Measurements from ENCODE around the gene BUD13. TPM values are rescaled to one million over a fixed set of nuclear protein-coding genes. Genes with fewer than 3 reads are reported as not detected.

The BUD13 gene
- total RNA-seq, 1 donor from 2014 or later, result 15.0 TPM

DNA sequence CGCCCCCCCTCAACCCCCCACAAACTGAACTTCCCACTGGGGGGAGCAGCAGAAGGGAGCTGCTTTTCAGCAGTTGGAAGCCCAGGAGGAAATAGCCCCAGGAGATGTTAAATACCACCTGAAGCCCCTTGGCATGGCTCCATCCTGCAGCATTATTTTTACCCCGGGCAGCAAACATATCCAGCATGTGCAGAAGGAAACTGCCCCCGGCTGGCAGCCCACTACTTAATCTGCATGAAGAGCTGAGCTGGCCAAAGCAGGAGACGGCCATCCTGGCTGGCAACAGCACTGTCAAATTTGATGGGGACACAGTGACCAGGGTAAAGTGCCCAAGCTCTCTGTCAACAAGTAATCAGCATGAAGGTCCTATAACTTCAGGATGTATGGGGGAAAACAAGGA is 32.0 kb downstream of the BUD13 start:
- Histone ChIP-seq H3K4me1 (no peaks in the 10 kb centered on the region), H3K4me3 (no peak overlapping the region), H3K9me3 (no peaks in the 10 kb centered on the region), H3K36me3 (no peaks in the 10 kb centered on the region), H3K27me3 (no peaks in the 10 kb centered on the region), H3K27ac (no peak overlapping the region)
- peak in 1 of 2 donors; percentile 54 for DNase-seq (ENCODE audit: extremely low spot score in 2 of 2)
- intact Hi-C loops (cut with DNase I), result no loop called here
- TF ChIP-seq POLR2A (IDR thresholded peaks at IDR 0.05) (no peak), POLR2AphosphoS5 (IDR thresholded peaks at IDR 0.05; ENCODE audit: insufficient read depth in 1 of 2, low read depth in 1 of 2) (no peak)
- TF ChIP-seq, protein P1, sequence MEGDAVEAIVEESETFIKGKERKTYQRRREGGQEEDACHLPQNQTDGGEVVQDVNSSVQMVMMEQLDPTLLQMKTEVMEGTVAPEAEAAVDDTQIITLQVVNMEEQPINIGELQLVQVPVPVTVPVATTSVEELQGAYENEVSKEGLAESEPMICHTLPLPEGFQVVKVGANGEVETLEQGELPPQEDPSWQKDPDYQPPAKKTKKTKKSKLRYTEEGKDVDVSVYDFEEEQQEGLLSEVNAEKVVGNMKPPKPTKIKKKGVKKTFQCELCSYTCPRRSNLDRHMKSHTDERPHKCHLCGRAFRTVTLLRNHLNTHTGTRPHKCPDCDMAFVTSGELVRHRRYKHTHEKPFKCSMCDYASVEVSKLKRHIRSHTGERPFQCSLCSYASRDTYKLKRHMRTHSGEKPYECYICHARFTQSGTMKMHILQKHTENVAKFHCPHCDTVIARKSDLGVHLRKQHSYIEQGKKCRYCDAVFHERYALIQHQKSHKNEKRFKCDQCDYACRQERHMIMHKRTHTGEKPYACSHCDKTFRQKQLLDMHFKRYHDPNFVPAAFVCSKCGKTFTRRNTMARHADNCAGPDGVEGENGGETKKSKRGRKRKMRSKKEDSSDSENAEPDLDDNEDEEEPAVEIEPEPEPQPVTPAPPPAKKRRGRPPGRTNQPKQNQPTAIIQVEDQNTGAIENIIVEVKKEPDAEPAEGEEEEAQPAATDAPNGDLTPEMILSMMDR (IDR thresholded peaks at IDR 0.05), result no peak

DNA sequence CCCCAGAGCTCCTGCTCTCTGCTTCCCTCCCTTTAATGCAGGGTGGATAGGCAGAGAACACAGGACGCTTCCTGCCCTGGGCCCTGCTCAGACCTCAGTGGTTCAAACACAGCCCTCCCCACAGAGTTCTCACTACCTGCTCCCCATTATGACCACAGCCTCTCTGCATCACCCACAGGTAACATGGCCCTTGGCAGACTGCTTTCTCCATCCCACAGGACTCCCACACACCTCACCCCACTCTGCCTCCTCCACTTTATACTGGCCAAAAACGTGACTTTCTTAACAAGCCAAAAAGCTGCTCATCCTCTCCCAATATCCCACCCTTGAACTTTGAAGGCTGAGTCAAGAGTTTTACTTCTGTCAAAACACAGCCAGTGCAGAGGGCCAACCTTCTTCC is 33.8 kb downstream of the BUD13 start:
- H3K9me3 ChIP-seq, result no peaks in the 10 kb centered on the region
- no peak overlapping the region for H3K27ac ChIP-seq
- TF ChIP-seq, protein P1 (IDR thresholded peaks at IDR 0.05), result no peak
- no peak for TF ChIP-seq POLR2A (IDR thresholded peaks at IDR 0.05)
- TF ChIP-seq POLR2AphosphoS5 (IDR thresholded peaks at IDR 0.05; ENCODE audit: insufficient read depth in 1 of 2, low read depth in 1 of 2), result no peak
- H3K4me3 ChIP-seq, result no peak overlapping the region
- no peaks in the 10 kb centered on the region for H3K4me1 ChIP-seq
- H3K36me3 ChIP-seq, result no peaks in the 10 kb centered on the region
- peak in 1 of 2 donors; percentile 69 for DNase-seq (ENCODE audit: extremely low spot score in 2 of 2)
- intact Hi-C loops (cut with DNase I), result no loop called here
- H3K27me3 ChIP-seq, result no peaks in the 10 kb centered on the region

DNA sequence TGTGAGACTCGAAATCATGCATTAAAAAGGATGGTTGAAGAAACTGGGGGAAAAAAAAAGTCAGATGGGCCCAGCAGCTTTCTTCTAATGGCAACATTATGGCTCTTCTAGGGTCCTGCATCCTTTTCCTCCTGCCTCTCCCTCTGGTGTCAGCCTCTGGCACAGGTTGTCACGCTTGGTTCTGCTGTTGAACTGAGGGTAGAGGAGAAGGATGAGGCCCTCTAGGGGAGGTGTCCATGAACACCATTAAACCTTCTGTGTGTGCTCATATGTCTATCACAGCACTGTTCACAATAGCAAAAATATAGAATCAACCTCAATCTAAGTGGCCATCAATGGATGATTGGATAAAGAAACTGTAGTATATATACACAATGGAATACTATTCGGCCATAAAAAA is 36.0 kb downstream of the BUD13 start:
- DNase-seq (ENCODE audit: extremely low spot score in 2 of 2), result no peak

DNA sequence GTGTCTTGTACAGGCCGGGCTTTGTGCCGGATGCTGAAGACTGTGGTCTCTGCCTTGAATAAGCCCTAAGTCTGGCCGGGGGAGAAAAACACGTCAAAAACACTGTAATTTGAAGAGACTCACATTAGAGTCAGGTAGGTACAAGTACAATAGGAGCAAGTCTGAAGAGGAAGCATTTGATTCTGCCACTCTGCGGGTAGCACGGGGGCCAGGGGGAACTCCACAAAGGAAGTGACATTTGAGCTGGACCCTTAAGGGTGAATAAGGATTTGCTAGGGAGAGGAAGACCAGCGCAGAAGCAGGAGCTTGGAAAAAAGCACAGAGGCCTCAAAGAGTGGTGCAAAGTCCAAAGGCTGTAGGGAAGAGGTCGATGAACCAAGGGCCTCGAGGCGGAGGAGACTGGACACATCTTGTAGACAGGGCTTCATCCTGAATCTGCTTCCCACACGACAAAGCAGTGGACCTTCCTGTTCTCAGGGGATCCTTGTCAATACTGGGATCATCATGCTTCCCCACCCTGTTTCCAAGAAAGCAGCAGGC is 38.7 kb downstream of the BUD13 start:
- Histone ChIP-seq H3K9me3 (no peaks in the 10 kb centered on the region), H3K27me3 (no peaks in the 10 kb centered on the region), H3K4me1 (peaks cover 12% of the 10 kb centered on the region), H3K36me3 (no peaks in the 10 kb centered on the region), H3K27ac (no peak overlapping the region), H3K4me3 (no peak overlapping the region)
- DNase-seq (ENCODE audit: extremely low spot score in 2 of 2), result peak in 1 of 2 donors; percentile 25
- intact Hi-C loops (cut with DNase I), result no loop called here
- no peak for TF ChIP-seq POLR2A (IDR thresholded peaks at IDR 0.05)
- TF ChIP-seq POLR2AphosphoS5 (IDR thresholded peaks at IDR 0.05; ENCODE audit: insufficient read depth in 1 of 2, low read depth in 1 of 2), result no peak
- TF ChIP-seq, protein P1 (IDR thresholded peaks at IDR 0.05), result no peak

More for the DNA sequence above, 36.0 kb downstream of the BUD13 start:
- H3K27ac ChIP-seq, result no peak overlapping the region
- no peaks in the 10 kb centered on the region for H3K27me3 ChIP-seq
- intact Hi-C loops (cut with DNase I), result no loop called here
- TF ChIP-seq, protein P1 (IDR thresholded peaks at IDR 0.05), result no peak
- TF ChIP-seq POLR2A (IDR thresholded peaks at IDR 0.05) (no peak), POLR2AphosphoS5 (IDR thresholded peaks at IDR 0.05; ENCODE audit: insufficient read depth in 1 of 2, low read depth in 1 of 2) (no peak)
- no peaks in the 10 kb centered on the region for H3K36me3 ChIP-seq
- H3K4me3 ChIP-seq, result no peak overlapping the region
- H3K4me1 ChIP-seq, result peaks cover 6% of the 10 kb centered on the region
- no peaks in the 10 kb centered on the region for H3K9me3 ChIP-seq

DNA sequence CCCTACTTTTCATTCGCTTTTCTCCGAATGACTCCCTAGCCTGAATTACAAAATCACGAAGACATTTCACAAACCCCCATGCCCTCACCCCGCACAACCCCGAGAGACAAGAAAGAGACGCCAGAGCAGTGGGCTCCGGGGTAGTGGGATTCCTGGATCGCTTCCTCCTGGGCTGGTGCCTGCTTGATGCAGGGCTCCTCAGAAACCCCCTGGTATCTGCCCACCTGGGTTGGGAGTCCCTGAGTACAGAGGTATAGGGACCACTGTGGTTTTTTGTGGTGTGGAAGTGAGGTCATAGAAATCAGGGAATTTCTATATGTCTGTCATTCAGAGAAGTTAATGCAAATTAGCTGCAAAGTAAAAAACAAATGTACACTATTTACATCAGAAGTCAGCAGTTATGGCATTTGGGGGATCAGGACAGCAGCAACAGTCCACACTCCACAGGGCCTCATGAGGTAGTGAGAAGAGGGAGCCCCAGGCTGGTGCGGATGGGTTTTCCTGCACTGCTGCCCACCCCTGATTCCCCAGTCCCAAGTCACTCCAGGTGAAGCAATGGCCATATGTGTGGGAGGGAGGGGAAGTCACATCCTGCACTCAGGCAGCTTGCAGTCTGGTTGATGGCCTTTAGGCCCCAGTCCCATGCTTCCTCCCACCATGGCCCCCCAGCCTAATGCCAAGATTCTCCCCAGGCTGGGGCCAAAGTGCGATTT is 39.6 kb downstream of the BUD13 start:
- Histone ChIP-seq H3K9me3 (no peaks in the 10 kb centered on the region), H3K4me1 (peaks cover 12% of the 10 kb centered on the region), H3K36me3 (no peaks in the 10 kb centered on the region), H3K27ac (no peak overlapping the region), H3K27me3 (no peaks in the 10 kb centered on the region), H3K4me3 (no peak overlapping the region)
- TF ChIP-seq, protein P1 (IDR thresholded peaks at IDR 0.05), result no peak
- TF ChIP-seq POLR2A (IDR thresholded peaks at IDR 0.05) (no peak), POLR2AphosphoS5 (IDR thresholded peaks at IDR 0.05; ENCODE audit: insufficient read depth in 1 of 2, low read depth in 1 of 2) (no peak)
- intact Hi-C loops (cut with DNase I), result no loop called here
- DNase-seq (ENCODE audit: extremely low spot score in 2 of 2), result peak in 1 of 2 donors; percentile 14

All from vagina (tissue), 2 donors.